Stimulated activated naive CD4-positive, alpha-beta T cell treated with Interleukin-2 at 50 U/mL for 16 hours (primary cell): Measurements from ENCODE around the gene TRIOBP.

ENCODE experiments used
- DNase-seq: peaks from one replicate; lab custom pipeline; 2025; lab: John Stamatoyannopoulos, UW

The TRIOBP gene

GRCh38 chr22:37726241-37726887 lies 29.5 kb downstream of the TRIOBP start:
- no peak for DNase-seq

DNA sequence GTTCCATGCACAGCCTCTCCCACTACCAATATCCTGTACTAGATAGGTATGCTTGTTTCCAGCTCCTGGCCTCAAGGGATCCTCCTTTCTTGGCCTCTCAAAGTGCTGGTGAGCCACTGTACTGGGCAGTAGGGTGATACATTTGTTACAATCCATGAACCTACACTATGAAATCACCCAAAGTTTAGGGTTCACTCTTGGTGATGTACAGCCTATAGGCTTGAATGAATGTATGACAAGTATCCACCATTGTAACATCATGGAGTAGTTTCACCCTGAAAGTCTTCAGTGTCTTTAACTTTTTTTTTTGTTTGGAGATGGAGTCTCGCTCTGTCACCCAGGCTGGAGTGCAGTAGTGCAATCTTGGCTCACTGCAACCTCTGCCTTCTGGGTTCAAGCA lies 31.8 kb downstream of the TRIOBP start:
- no peak for DNase-seq

GRCh38 chr22:37731804-37732471 lies 35.1 kb downstream of the TRIOBP start:
- no peak for DNase-seq

DNA sequence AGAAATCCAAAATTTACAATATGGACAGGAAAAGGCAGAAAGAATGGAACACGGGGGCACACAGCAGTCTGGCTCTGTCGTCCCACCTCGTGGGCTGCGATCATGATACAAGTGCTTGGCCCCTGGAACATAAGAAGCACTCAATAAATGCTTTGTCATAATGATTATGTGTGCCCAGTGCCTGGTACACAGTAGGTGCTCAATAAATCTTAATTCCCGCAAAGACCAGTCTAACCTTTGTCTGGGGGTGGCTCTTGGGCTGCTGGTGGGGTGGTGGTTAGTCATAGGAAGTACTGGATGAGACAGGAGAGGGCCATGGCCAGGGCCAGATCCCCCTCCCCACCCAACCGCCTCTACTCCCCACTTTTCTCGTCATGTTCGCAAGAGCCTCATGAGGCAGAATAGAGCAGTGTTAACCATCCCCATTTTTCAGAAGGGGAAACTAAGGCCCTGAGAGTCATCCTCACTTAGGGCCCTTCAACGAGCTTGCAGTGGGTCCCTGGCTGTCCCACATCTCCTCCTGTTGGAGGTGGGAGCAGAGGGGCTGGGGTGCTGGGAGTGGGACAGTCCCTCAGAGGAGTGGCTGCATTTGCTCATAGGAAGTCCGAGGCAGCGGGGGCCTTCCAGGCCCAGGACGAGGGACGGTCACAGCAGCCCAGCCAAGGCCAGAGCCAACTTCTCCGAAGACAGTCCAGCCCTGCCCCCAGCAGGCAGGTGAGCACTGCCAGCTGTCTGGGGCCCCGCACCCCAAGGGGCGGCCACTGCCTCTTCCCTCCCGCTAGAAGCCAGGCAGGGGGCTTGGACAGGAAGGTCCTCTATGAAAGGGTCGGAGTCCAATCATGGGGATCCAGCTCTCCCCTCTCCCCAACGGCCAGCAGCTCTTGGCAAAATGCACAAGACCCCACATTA lies 36.1 kb downstream of the TRIOBP start:
- DNase-seq = no peak

DNA sequence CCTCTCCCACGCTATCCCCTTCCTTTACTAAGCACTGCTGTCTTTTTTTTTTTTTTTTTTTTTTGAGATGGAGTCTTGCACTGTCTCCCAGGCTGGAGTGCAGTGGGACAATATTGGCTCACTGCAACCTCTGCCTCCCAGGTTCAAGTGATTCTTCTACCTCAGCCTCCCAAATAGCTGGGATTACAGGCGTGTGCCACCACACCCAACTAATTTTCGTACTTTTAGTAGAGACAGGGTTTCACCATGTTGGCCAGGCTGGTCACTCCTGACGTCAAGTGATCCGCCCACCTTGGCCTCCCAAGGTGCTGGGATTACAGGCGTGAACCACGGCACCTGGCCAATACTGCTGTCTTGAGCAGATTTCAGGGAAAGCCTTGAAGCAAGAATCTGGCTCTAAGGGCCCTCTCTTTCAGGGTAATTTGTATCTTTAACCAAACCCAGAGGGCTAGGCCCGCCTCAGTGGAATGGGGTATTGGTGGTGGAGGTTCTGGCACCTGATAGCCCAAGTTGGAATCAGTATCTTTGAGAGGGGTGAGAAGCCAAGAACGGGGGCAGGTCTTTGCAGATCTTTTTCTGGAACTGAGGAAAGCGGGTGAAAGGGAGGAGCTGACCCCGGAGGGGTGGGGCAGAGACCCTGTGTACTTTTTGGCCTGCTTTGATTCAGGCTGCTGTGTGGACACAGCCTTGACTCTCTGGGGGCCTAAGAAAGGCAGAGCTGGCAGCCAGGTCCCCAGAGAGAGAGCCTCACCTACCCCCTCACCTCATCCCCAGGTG lies 37.0 kb downstream of the TRIOBP start:
- DNase-seq = no peak

GRCh38 chr22:37734402-37734700 lies 37.5 kb downstream of the TRIOBP start:
- DNase-seq = no peak

- DNase-seq = no peak
Observed at GRCh38 chr22:37734964-37735451, 38.2 kb downstream of the TRIOBP start.

DNA sequence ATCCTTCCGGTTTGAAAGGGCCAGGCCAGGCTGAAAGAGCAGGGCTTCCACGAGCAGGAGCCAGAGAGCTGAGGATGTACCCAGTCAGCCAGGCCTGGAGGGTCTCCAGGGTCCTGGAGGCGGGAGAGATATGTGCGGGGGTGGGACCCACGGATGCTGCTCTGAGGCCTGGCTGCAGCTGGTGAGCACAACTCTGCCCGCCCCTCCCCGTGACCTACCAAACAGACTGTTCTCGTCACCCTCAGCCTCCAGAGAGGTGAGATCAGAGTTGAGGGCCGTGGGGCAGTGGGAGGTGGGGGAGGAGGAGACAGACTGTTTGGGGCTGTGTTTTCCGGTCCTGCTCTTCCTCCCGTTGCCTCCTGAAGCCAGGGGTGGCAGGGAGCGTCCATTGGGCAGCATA lies 42.2 kb downstream of the TRIOBP start:
- DNase-seq = no peak

GRCh38 chr22:37739611-37740049 lies 42.8 kb downstream of the TRIOBP start:
- DNase-seq = no peak

DNA sequence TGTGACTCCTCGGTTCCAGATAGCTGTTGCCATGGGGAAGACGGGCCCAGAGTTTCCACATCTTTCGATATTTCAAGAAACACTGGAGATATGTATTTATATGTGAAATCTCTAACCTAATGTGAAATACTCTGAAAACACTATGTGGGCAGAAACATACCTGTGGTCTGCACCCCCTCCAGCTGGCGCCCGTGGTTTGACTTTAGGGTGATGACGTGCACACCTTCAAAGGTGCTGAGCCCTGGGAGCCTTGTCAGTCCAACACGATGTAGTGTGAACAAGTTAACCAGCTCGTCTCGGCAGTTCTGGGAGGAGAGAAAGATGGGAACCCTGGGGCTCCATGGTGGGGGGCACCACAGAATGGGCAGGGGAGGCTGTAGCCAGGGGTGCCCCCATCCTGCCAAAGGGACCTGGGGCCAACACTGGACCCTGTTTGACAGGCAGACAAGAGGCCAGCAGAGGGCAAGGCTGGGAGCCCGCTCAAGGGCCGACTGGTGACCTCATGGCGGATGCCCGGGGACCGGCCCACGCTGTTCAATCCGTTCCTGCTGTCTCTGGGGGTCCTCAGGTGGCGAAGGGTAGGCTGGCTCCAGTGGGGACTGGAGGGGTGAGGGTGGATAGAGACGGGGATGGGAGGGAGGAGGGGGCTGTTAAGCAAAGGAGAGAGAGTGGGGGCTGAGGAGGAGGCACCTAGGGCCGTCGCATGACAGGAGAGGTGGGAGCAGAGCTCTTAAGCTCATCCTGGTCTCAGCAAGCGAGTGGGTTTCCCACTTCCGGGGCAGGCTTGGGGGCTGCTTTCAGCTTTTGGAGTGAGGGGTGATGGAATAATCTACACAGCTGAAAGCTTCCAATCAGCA lies 43.8 kb downstream of the TRIOBP start:
- no peak for DNase-seq

DNA sequence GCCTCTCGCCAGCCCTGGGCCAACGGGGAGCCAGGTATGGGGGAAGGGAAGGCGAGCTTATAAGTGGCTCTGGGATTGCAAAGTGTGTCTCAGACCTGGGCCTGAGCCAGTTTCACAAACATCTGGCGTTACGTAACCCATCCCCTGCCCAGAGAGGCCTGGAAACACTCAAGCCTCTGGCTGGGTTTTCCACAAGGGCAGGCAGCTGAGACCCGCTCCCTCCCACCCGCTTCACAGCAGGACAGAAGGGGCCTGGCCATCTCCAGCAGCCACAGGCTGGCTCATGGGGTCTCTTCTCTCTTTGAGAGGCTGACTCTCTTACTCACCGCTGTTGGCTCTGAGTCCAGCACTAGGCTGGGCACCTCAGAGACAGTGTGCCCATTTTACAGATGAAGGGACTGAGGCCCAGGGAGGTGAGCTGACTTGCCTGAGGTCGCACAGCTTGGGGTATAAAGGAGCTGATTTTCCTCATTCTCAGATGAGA lies 44.5 kb downstream of the TRIOBP start:
- DNase-seq = no peak

DNA sequence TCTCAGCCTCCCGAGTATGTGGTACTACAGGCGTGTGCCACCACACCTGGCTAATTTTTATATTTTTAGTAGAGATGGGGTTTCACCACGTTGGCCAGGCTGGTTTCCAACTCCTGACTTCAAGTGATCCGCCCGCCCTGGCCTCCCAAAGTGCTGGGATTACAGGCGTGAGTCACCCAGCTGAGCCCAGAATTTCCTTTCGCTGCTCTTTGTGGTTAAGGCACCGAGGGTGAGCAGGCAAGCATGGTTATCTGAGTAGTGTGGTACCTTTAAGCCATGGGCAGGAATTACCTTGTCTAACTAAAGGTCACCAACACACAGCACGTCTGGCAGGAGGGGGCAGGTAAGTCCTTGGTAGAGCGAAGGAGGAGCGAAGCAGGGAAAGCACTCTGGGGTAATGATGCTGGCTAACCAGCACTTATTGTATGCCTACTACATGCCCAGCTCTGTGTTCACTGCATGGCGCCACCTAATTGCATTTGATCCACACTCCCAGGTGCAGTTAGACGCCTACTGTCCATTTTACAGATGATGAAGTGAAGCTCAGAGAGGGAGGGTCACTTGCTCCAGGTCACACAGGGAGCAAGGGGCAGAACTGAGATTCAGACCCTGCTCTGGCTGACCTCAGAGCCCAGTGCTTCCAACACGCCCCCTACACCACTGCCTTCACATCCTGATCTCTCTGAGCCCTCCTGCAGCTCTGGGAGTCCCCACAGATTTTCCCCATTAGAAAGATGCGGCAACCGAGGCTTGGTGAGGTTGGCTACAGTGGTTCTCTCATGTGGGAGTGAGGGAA lies 45.7 kb downstream of the TRIOBP start:
- DNase-seq = no peak

DNA sequence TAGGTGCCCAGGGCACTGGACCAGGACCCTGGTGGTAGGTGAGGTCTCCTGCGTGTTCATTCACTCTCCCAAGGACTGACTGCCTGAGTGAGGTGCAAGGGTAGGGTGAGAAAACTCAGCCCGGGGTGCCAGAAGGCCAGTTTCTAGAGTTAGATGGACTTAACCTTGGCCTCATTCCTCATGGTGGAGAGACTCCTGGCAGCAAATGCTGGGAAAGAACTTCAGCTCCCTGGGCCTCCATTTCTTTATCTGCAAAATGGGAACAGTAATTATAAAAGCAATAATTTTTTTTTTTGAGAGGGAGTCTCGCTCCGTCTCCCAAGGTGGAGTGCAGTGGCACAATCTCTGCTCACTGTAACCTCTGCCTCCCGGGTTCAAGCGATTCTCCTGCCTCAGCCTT lies 47.7 kb downstream of the TRIOBP start:
- DNase-seq = no peak

- peak; percentile 87 for DNase-seq
Observed at GRCh38 chr22:37745548-37746365, 48.9 kb downstream of the TRIOBP start.

DNA sequence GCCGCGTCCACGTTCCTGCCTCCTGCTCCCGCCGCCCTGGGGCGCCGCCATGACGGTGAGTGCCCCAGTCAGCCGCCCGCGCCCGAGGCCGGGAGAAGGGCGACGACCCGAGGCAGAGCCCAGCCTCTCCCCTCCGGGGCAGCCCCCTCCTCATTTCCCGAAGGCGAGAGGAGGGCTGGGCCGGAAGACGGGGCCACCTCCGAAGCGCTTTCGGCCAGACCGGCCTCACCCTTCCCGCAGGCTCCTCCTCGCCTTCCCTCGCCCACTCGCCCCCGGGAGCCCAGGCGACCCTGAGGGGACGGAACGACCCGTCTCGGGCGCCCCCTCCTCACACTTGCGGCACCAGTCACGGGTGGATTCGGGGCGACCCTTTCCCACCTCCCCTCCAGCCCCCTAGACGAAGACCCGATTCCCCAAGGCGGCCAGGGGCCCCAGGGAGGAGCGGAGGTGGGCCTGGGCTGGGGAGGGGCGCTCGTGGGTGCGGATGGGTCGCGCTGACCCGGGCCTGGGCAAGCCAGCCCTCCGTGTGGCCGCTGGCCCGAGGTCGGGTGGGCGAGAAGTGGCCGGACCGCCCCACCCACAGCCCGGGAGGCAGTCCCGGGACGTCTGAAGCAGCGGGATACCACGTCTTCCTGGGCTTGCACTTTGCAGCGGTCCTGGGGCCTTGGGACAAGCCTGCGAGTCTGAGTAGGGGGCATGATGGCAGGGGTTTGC lies 49.7 kb downstream of the TRIOBP start:
- DNase-seq = no peak

DNA sequence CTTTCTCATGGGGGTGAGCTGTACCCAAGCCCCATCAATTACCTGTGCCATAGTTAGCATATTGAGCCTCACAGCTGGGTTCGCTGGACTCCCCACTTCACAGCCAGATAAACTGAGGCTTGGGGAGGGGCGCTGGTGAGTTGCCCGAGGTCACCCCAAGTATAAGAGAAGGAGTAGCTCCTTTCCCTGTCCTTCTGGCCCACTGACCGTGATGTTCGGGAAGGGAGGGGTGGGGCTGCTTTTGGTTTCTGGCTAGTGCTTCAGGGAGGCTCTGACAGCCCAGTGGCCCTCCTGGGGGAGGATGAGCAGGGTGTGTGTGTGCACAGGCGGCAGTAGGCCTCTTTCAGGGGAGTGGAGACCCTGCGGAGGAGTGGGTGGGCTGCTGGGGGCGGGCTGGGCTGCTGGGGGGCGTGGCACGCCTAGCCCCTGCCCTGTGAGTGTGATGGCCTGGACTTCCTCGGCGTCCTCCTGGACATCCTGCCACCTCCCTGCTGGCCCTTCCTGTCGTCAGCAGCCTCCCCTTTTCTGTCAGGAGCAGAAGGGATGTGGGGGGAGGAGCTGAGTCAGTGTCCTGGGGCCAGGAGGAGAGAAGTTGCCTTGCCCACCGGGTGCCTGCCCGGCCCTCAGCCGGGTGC lies 50.3 kb downstream of the TRIOBP start:
- DNase-seq = no peak

GRCh38 chr22:37747715-37748100 lies 50.9 kb downstream of the TRIOBP start:
- DNase-seq = no peak

- DNase-seq = no peak
Observed at GRCh38 chr22:37748659-37749058, 51.8 kb downstream of the TRIOBP start.
